Activated T-helper 2 cell treated with anti-CD3 and anti-CD28 coated beads, Interferon-gamma antibody, Interleukin-2, Interleukin-4, amounts not matched to agents 10 μg/mL and 5 μg/mL and 100 μg/mL, durations not matched to agents 14 hours and 24 hours and 36 hours (primary cell): ENCODE measurements around the gene KAT6B. TPM values are rescaled to one million over a fixed set of nuclear protein-coding genes. Genes with fewer than 3 reads are reported as not detected.
A peak's percentile ranks its signal among the peaks of the same experiment; 100 is the strongest.

Experiments
- DNase-seq: peaks from one replicate; pipeline ENCODE4 v3.0.0; 2021; ENCODE audit warnings: low spot score
- H3K27ac Mint-ChIP-seq: one replicate; pipeline ENCODE4 v1.8.0; 2021; ENCODE audit warnings: mixed read lengths
- H3K27me3 Mint-ChIP-seq: one replicate; pipeline ENCODE4 v1.8.0; 2021; ENCODE audit warnings: low read depth, mixed read lengths
- H3K36me3 Mint-ChIP-seq: one replicate; pipeline ENCODE4 v1.8.0; 2021; ENCODE audit warnings: low read depth, mixed read lengths
- H3K4me1 Mint-ChIP-seq: one replicate; pipeline ENCODE4 v1.8.0; 2021; ENCODE audit warnings: low read depth, mixed read lengths
- H3K4me3 Mint-ChIP-seq: one replicate; pipeline ENCODE4 v1.8.0; 2021; ENCODE audit warnings: low read depth, mild to moderate bottlenecking, moderate library complexity, mixed read lengths
- H3K9me3 Mint-ChIP-seq: one replicate; pipeline ENCODE4 v1.8.0; 2021; ENCODE audit warnings: mixed read lengths
- intact Hi-C: fragments of 100-400 bp; cut with micrococcal nuclease; formaldehyde crosslinking; loops from one replicate; pipeline ENCODE4 v1.15.1; 2023
- total RNA-seq: library from RNA; stranded (reverse); gene quantifications from 2 replicates; pipeline ENCODE4 v1.2.3, GENCODE V29; 2022

Gene KAT6B
- total RNA-seq, 1 donor from 2014 or later = 26.6 TPM

DNA sequence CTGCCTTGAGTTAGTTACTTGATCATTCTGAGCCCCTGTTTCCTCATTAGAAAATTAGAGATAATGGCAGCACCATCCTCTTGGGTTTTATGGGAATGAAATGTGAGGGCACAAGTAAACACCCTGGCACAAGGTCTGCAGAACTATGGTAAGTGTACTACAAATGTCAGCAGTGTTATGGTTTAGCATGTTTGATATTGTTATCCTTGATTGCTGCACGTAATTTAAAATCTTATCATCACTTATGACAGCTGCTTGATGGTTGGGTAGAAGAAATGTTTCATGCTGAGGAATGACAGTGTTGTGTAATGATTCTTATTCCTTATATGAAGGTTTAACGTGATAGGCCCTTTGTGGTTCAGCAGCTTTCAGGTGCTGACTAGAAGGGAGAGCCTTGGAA is 134.3 kb downstream of the KAT6B start:
- Mint-ChIP-seq H3K27ac (no peak overlapping the region), H3K27me3 (no peaks in the 10 kb centered on the region), H3K4me3 (no peak overlapping the region), H3K36me3 (peaks cover 20% of the 10 kb centered on the region), H3K4me1 (peaks cover 37% of the 10 kb centered on the region), H3K9me3 (no peaks in the 10 kb centered on the region)
- DNase-seq = no peak
- intact Hi-C loops = no loop called here

DNA sequence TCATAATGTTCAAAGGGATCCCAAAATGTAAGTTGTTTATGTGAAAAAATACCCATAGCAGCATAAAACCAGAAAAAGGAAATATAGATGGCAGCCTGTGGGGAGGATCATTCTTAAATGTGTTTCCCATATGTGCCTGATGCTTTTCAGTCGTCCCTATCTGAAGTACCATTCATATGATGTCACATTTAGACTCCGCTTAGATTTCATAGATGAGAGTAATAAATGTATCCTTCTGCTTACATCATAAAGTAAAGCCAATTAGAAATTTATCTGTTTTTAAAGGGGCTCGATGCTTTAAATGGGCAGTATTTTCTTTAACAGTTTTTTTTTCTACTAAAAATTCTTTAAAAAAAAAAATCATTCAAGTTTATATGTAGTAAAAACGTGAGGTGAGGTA is 136.1 kb downstream of the KAT6B start:
- DNase-seq = no peak
- H3K9me3 Mint-ChIP-seq = no peaks in the 10 kb centered on the region
- H3K4me3 Mint-ChIP-seq = no peak overlapping the region
- no peaks in the 10 kb centered on the region for H3K27me3 Mint-ChIP-seq
- peaks cover 29% of the 10 kb centered on the region for H3K4me1 Mint-ChIP-seq
- no peak overlapping the region for H3K27ac Mint-ChIP-seq
- intact Hi-C loops = no loop called here
- H3K36me3 Mint-ChIP-seq = peaks cover 27% of the 10 kb centered on the region

DNA sequence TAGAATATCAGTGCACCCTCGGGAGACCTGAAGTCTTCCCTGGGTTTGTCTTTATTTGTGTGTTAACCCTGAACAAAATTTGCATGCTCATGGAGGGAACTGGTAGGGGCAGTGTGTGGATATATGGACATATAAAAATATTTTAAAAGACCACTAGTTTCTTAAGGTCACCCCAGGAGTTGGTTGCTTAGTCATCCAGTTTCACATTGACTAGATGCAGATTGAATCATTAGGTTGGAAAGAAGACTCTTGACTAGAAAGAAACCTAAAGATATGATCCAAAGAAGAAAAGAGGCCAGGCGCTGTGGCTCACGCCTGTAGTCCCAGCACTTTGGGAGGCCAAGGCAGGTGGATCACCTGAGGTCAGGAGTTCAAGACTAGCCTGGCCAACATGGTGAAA is 137.1 kb downstream of the KAT6B start:
- Mint-ChIP-seq H3K4me3 (no peak overlapping the region), H3K4me1 (peaks cover 37% of the 10 kb centered on the region), H3K27me3 (no peaks in the 10 kb centered on the region), H3K36me3 (peaks cover 31% of the 10 kb centered on the region), H3K9me3 (no peaks in the 10 kb centered on the region), H3K27ac (peak overlapping the region; percentile 58)
- DNase-seq = no peak
- intact Hi-C loops = no loop called here

- H3K27me3 Mint-ChIP-seq = no peaks in the 10 kb centered on the region
- peak overlapping the region; percentile 11 for H3K4me3 Mint-ChIP-seq
- H3K4me1 Mint-ChIP-seq = peaks cover 30% of the 10 kb centered on the region
- no peak overlapping the region for H3K27ac Mint-ChIP-seq
- intact Hi-C loops = no loop called here
- peaks cover 22% of the 10 kb centered on the region for H3K36me3 Mint-ChIP-seq
- DNase-seq = no peak
- no peaks in the 10 kb centered on the region for H3K9me3 Mint-ChIP-seq
Measured at GRCh38 chr10:74967911-74968666, 141.7 kb downstream of the KAT6B start.

GRCh38 chr10:74968667-74969061 is 142.3 kb downstream of the KAT6B start:
- intact Hi-C loops = no loop called here
- Mint-ChIP-seq H3K27me3 (no peaks in the 10 kb centered on the region), H3K36me3 (peaks cover 25% of the 10 kb centered on the region), H3K4me1 (peaks cover 24% of the 10 kb centered on the region), H3K9me3 (no peaks in the 10 kb centered on the region), H3K27ac (no peak overlapping the region), H3K4me3 (no peak overlapping the region)
- DNase-seq = no peak

- Mint-ChIP-seq H3K4me3 (no peak overlapping the region), H3K27me3 (no peaks in the 10 kb centered on the region), H3K9me3 (no peaks in the 10 kb centered on the region)
Measured at GRCh38 chr10:74969093-74969492, 142.7 kb downstream of the KAT6B start.

GRCh38 chr10:74969530-74969929 is 143.1 kb downstream of the KAT6B start:
- Mint-ChIP-seq H3K4me3 (no peak overlapping the region), H3K27me3 (no peaks in the 10 kb centered on the region), H3K4me1 (peaks cover 21% of the 10 kb centered on the region), H3K9me3 (no peaks in the 10 kb centered on the region), H3K27ac (no peak overlapping the region), H3K36me3 (peaks cover 28% of the 10 kb centered on the region)
- intact Hi-C loops = no loop called here
- DNase-seq = no peak

More at GRCh38 chr10:74969093-74969492, 142.7 kb downstream of the KAT6B start:
- Mint-ChIP-seq H3K4me1 (peaks cover 21% of the 10 kb centered on the region), H3K27ac (no peak overlapping the region), H3K36me3 (peaks cover 28% of the 10 kb centered on the region)
- intact Hi-C loops = no loop called here
- DNase-seq = no peak

GRCh38 chr10:74973741-74974392 is 147.5 kb downstream of the KAT6B start:
- intact Hi-C loops = loop anchor here (10.0 kb wide), 1 partner anchor 119 kb away; no protein-coding TSS in a partner anchor
- Mint-ChIP-seq H3K9me3 (no peaks in the 10 kb centered on the region), H3K4me3 (no peak overlapping the region), H3K27me3 (no peaks in the 10 kb centered on the region), H3K36me3 (peaks cover 40% of the 10 kb centered on the region), H3K27ac (no peak overlapping the region), H3K4me1 (peaks cover 37% of the 10 kb centered on the region)
- no peak for DNase-seq

- intact Hi-C loops = loop anchor here (2.0 to 10.0 kb wide), 3 partner anchors 42 to 121 kb away; no protein-coding TSS in a partner anchor
- no peak for DNase-seq
- H3K27ac Mint-ChIP-seq = no peak overlapping the region
- H3K4me1 Mint-ChIP-seq = peaks cover 39% of the 10 kb centered on the region
- H3K27me3 Mint-ChIP-seq = no peaks in the 10 kb centered on the region
- no peak overlapping the region for H3K4me3 Mint-ChIP-seq
- no peaks in the 10 kb centered on the region for H3K9me3 Mint-ChIP-seq
- H3K36me3 Mint-ChIP-seq = peaks cover 45% of the 10 kb centered on the region
Measured at GRCh38 chr10:74975758-74976157, 149.4 kb downstream of the KAT6B start.

- H3K4me1 Mint-ChIP-seq = peaks cover 39% of the 10 kb centered on the region
- no peak for DNase-seq
- H3K4me3 Mint-ChIP-seq = no peak overlapping the region
- H3K27me3 Mint-ChIP-seq = no peaks in the 10 kb centered on the region
- H3K36me3 Mint-ChIP-seq = peaks cover 49% of the 10 kb centered on the region
- H3K27ac Mint-ChIP-seq = peak overlapping the region; percentile 51
- H3K9me3 Mint-ChIP-seq = no peaks in the 10 kb centered on the region
- intact Hi-C loops = loop anchor here (2.0 to 10.0 kb wide), 3 partner anchors 41 to 122 kb away; no protein-coding TSS in a partner anchor
Measured at GRCh38 chr10:74976565-74976964, 150.2 kb downstream of the KAT6B start.

DNA sequence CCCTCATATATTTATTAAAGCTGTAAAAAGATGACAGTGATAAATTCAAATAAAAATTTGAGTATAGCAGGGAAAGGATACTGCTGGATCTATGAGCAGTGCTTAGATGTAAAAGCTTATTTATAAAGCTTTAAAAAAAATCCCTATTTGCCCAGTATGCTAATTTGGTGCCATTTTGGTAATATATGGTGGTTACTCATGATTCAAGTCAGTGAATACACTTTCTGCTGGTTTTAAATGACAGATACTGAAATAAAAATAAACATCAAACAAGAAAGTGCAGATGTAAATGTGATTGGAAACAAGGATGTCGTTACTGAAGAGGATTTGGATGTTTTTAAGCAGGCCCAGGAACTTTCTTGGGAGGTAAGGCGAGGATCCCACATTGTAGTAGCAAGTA is 150.7 kb downstream of the KAT6B start:
- no peaks in the 10 kb centered on the region for H3K27me3 Mint-ChIP-seq
- peak overlapping the region; percentile 51 for H3K4me3 Mint-ChIP-seq
- H3K4me1 Mint-ChIP-seq = peaks cover 41% of the 10 kb centered on the region
- H3K27ac Mint-ChIP-seq = peak overlapping the region; percentile 74
- intact Hi-C loops = loop anchor here (2.0 to 10.0 kb wide), 3 partner anchors 40 to 122 kb away; no protein-coding TSS in a partner anchor
- peaks cover 54% of the 10 kb centered on the region for H3K36me3 Mint-ChIP-seq
- DNase-seq = no peak
- no peaks in the 10 kb centered on the region for H3K9me3 Mint-ChIP-seq

DNA sequence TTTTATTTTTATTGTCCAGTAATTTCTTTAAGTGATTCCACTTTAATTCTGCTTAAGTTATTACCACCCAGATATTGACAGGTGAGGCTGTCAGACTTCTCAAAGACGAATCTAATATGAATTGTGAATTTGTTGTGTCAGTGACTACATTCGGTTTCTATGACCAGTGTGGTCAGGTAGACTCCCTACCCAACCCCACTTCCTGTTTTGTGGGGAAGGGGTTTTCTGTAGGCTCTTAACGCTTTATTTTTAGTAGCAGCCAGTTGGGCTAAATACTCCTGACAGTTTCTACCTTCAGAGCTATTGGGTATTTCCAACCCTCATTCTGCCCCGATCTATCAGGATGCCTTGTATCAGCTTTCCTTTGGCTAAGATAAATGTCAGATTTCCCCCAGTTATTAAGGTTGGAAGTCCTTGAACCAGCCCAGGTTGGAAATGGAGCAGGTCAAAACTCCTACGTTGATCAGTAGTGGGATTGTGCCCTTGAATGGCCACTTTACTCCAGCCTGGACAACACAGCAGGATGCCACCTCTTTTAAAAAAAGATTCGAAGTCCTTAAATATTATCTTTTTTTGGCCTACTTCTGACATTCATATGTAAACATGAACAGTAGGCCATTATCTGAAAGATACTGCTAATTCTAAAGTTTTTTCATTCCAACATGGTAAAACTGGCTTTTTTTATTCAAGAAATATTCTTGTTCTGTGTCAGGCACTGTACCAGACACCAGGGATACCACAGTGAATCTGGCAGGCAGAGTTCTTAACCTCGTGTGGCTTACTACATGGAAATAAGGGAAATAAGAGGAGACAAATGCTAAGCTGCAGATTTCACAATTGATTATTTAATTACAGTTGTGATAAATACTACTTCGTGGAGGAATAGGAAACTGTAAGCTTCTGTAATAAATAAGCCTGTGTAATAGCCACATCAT is 151.8 kb downstream of the KAT6B start:
- H3K9me3 Mint-ChIP-seq = no peaks in the 10 kb centered on the region
- intact Hi-C loops = loop anchor here (1.0 to 10.0 kb wide), 5 partner anchors 39 to 385 kb away; partner anchors contain the start of gene KAT6B
- no peaks in the 10 kb centered on the region for H3K27me3 Mint-ChIP-seq
- DNase-seq = peak; percentile 60
- H3K4me1 Mint-ChIP-seq = peaks cover 49% of the 10 kb centered on the region
- H3K27ac Mint-ChIP-seq = peak overlapping the region; percentile 74
- H3K36me3 Mint-ChIP-seq = peaks cover 61% of the 10 kb centered on the region
- peak overlapping the region; percentile 37 for H3K4me3 Mint-ChIP-seq
